K562 (cell line): ENCODE results near the gene NDUFS6. TPM values are rescaled to one million over a fixed set of nuclear protein-coding genes. Genes with fewer than 3 reads are reported as not detected.

Experiments
- ATAC-seq: fragments of 200-7000 bp; cut with Tn5 transposase; 3 replicates; pipeline ENCODE4 v1.9.1; 2020; ENCODE audit warnings: moderate library complexity
- BruUV-seq: library from RNA; stranded (reverse); fragments of 400-500 nt; replicated peaks from 2 replicates; lab custom pipeline; 2021; lab: Mats Ljungman, UMichigan
- CTCF ChIA-PET: fragments of 300-600 bp; formaldehyde crosslinking; extraction: SDS; loops from one replicate; lab custom pipeline; 2021; ENCODE audit warnings: low intra/inter-chr PET ratio; lab: Yijun Ruan, JAX
- POLR2A ChIA-PET: fragments of 300-600, 350-650 bp; sonication (Branson Sonifier 250); formaldehyde crosslinking; extraction: SDS; loops from one replicate; lab custom pipeline; 2021; ENCODE audit warnings: antibody characterized with exemption, inconsistent platforms; lab: Yijun Ruan, JAX
- DNase-seq, 4 experiments: peaks; one replicate each; pipeline versions ENCODE4 v3.0.0 to v3.0.0-alpha.2; 2011 to 2018; ENCODE audit warnings: low spot score in 3 of 4, mixed read lengths in 3 of 4; ENCODE audit errors: extremely low read depth in 1 of 4
- FAIRE-seq: peaks from 2 replicates; lab custom pipeline; 2011; peaks lifted over from hg19 to GRCh38; lab: Jason Lieb, UNC
- H2AFZ ChIP-seq: 2 replicates; pipeline ENCODE4 v1.6.0; 2011; ENCODE audit warnings: low read depth, low read length, control low read depth, inconsistent platforms
- H3K27ac ChIP-seq: fragments of 200-600 bp; 3 replicates; pipeline ENCODE4 v1.8.0; 2011; ENCODE audit warnings: low read depth, mild to moderate bottlenecking, control low read depth, inconsistent platforms, low read length, moderate library complexity, mixed read lengths; ENCODE audit errors: extremely low read depth
- H3K27me3 ChIP-seq, 2 experiments: fragments of 300-600 bp in 1 of 2; 2 replicates in 1 of 2; 3 replicates in 1 of 2; pipeline versions ENCODE4 v1.6.0 to v1.8.0; 2011; ENCODE audit warnings: inconsistent platforms in 2 of 2, low read length in 2 of 2, mild to moderate bottlenecking in 1 of 2, mixed read lengths in 1 of 2, moderate library complexity in 1 of 2; ENCODE audit not compliant: control insufficient read depth in 2 of 2, insufficient read depth in 2 of 2
- H3K36me3 ChIP-seq: fragments of 300-600 bp; 3 replicates; pipeline ENCODE4 v1.8.0; 2011; ENCODE audit warnings: mild to moderate bottlenecking, low read length, inconsistent platforms; ENCODE audit not compliant: control insufficient read depth, insufficient read depth
- H3K4me1 ChIP-seq, 2 experiments: fragments of 200-600 bp in 1 of 2; replicated peaks in 1 of 2; 2 replicates in 1 of 2; 3 replicates in 1 of 2; pipeline versions ENCODE4 v1.5.1 to v1.8.0; 2011; ENCODE audit warnings: inconsistent platforms in 2 of 2, low read length in 2 of 2, mild to moderate bottlenecking in 1 of 2, mixed read lengths in 1 of 2, moderate library complexity in 1 of 2; ENCODE audit not compliant: control insufficient read depth in 2 of 2, insufficient read depth in 2 of 2
- H3K4me2 ChIP-seq: 2 replicates; pipeline ENCODE4 v1.6.1; 2011; ENCODE audit warnings: low read length, control low read depth, inconsistent platforms, mixed read lengths; ENCODE audit not compliant: insufficient read depth
- H3K4me3 ChIP-seq: fragments of 200-600 bp; sonication (generic), shearing (Covaris generic); 2 replicates; pipeline ENCODE4 v1.5.1; 2016; ENCODE audit warnings: control low read depth, inconsistent platforms
- H3K79me2 ChIP-seq: fragments of 200-600 bp; 3 replicates; pipeline ENCODE4 v1.8.0; 2011; ENCODE audit warnings: low read length, inconsistent platforms; ENCODE audit not compliant: control insufficient read depth, insufficient read depth
- H3K9ac ChIP-seq, 2 experiments: 2 replicates each; pipeline versions ENCODE4 v1.6.0 to v1.6.1; 2011; ENCODE audit warnings: low read depth in 2 of 2, low read length in 2 of 2, control low read depth in 1 of 2, inconsistent platforms in 1 of 2, mild to moderate bottlenecking in 1 of 2, mixed read lengths in 1 of 2; ENCODE audit not compliant: insufficient read depth in 1 of 2
- H3K9me1 ChIP-seq: one replicate; pipeline ENCODE4 v1.6.0; 2011; ENCODE audit warnings: inconsistent platforms, mild to moderate bottlenecking, low read length, moderate library complexity; ENCODE audit not compliant: control insufficient read depth, insufficient read depth
- H3K9me3 ChIP-seq: replicated peaks from 2 replicates; pipeline ENCODE4 v1.5.1; 2011; ENCODE audit warnings: low read depth, low read length, inconsistent platforms; ENCODE audit not compliant: control insufficient read depth, insufficient read depth
- H4K20me1 ChIP-seq: replicated peaks from 2 replicates; pipeline ENCODE4 v1.6.1; 2011; ENCODE audit warnings: low read length, inconsistent platforms, mixed read lengths; ENCODE audit not compliant: control insufficient read depth, insufficient read depth
- CCAR2 ChIP-seq: fragments of 200-400 bp; formaldehyde crosslinking; IDR thresholded peaks from 2 replicates; pipeline ENCODE4 v1.6.1; 2017; ENCODE audit warnings: mild to moderate bottlenecking, low read depth, low read length
- CEBPG ChIP-seq, 3 experiments: fragments of 200-800 bp in 1 of 3; sonication (Bioruptor generic) in 1 of 3; sonication (generic) in 1 of 3; formaldehyde crosslinking in 1 of 3; IDR thresholded peaks in 2 of 3; conservative IDR thresholded peaks in 1 of 3; 2 replicates each; pipeline versions ENCODE4 v1.6.1 to v1.8.0; 2016 to 2022; ENCODE audit warnings: missing compliant biosample characterization in 2 of 3, missing genetic modification characterization in 2 of 3, mild to moderate bottlenecking in 1 of 3, missing genetic modification reagents in 1 of 3
- CHCHD3 ChIP-seq: fragments of 250-450 bp; sonication (Bioruptor Pico); IDR thresholded peaks from 2 replicates; pipeline ENCODE4 v2.1.2; 2022; ENCODE audit warnings: mild to moderate bottlenecking
- COPS2 ChIP-seq: fragments of 450-650 bp; conservative IDR thresholded peaks from 2 replicates; pipeline ENCODE4 v1.6.1; 2016; ENCODE audit warnings: mild to moderate bottlenecking, moderate library complexity
- FOXA3 ChIP-seq, 2 experiments: fragments of 450-650 bp in 1 of 2; sonication (generic) in 1 of 2; formaldehyde crosslinking; IDR thresholded peaks in 1 of 2; conservative IDR thresholded peaks in 1 of 2; 2 replicates each; pipeline versions ENCODE4 v1.4.0 to v1.8.0; 2020 to 2022; ENCODE audit warnings: mild to moderate bottlenecking in 2 of 2, missing genetic modification reagents in 1 of 2
- GATAD2B ChIP-seq: fragments of 450-650 bp; IDR thresholded peaks from 2 replicates; pipeline ENCODE4 v1.6.1; 2017; ENCODE audit warnings: mild to moderate bottlenecking, borderline replicate concordance
- HDAC8 ChIP-seq: fragments of 450-650 bp; IDR thresholded peaks from 2 replicates; pipeline ENCODE4 v1.6.1; 2016; ENCODE audit warnings: mild to moderate bottlenecking, missing genetic modification characterization, moderate library complexity, missing compliant biosample characterization
- NCOR1 ChIP-seq: fragments of 450-650 bp; IDR thresholded peaks from 2 replicates; pipeline ENCODE4 v1.6.1; 2016; ENCODE audit warnings: mild to moderate bottlenecking, moderate library complexity
- RCOR1 ChIP-seq, 2 experiments: IDR thresholded peaks; 2 replicates each; pipeline ENCODE4 v1.6.1; 2012; ENCODE audit warnings: low read depth in 2 of 2, low read length in 2 of 2, borderline replicate concordance in 1 of 2, improper control_type of control experiment in 1 of 2
- RFX1 ChIP-seq: fragments of 450-650 bp; IDR thresholded peaks from 2 replicates; pipeline ENCODE4 v1.6.1; 2016; ENCODE audit warnings: mild to moderate bottlenecking, moderate library complexity
- SAFB ChIP-seq: fragments of 200-400 bp; formaldehyde crosslinking; IDR thresholded peaks from 2 replicates; pipeline ENCODE4 v1.6.1; 2017; ENCODE audit warnings: low read depth, low read length, borderline replicate concordance
- SETDB1 ChIP-seq: IDR thresholded peaks from one replicate; pipeline ENCODE4 v1.6.1; 2012; ENCODE audit warnings: low read length, control low read depth, inconsistent platforms
- SIRT6 ChIP-seq: IDR thresholded peaks from one replicate; pipeline ENCODE4 v1.6.1; 2012; ENCODE audit warnings: low read depth, mild to moderate bottlenecking, control low read depth, inconsistent platforms, low read length, moderate library complexity
- ZNF324 ChIP-seq: fragments of 250-450 bp; sonication (Bioruptor Pico); IDR thresholded peaks from 2 replicates; pipeline ENCODE4 v1.4.0; 2020; ENCODE audit warnings: mild to moderate bottlenecking
- ZNF57 ChIP-seq: fragments of 450-650 bp; formaldehyde crosslinking; IDR thresholded peaks from 2 replicates; pipeline ENCODE4 v1.4.0; 2020; ENCODE audit warnings: mild to moderate bottlenecking, moderate library complexity
- WGBS: fragments of 100-300 bp; shearing (Covaris generic); methylation state at CpG from one replicate; pipeline ENCODE4 v1.1.6; 2016; ENCODE audit warnings: low coverage, mixed read lengths; ENCODE audit not compliant: insufficient coverage; ENCODE audit errors: missing lambda C conversion rate; 5-methylcytosine and 5-hydroxymethylcytosine counted together
- in situ Hi-C: fragments of 300-500 bp; cut with MboI; formaldehyde crosslinking; loops from 4 replicates; pipeline ENCODE4 v1.15.0; 2018; ENCODE audit warnings: inconsistent platforms, mixed read lengths
- intact Hi-C: fragments of 100-400 bp; cut with micrococcal nuclease; formaldehyde crosslinking; loops from 2 replicates; pipeline ENCODE4 v1.14.2; 2022
- polyA plus RNA-seq, 8 experiments: library from polyadenylated mRNA; depleted of rRNA in 4 of 8; stranded (reverse) in 5 of 8; unstranded in 3 of 8; fragments of >200 nt; fragmentation: Nextera tagmentation in 2 of 8; fragmentation: Illumina TruSeq in 1 of 8; extraction: Ambion mirVana in 2 of 8; extraction: Trizol in 1 of 8; gene quantifications; 2 replicates each; pipeline versions ENCODE4 v1.2.1 to v1.2.3, GENCODE V29; 2011 to 2014; ENCODE audit warnings: inconsistent platforms in 1 of 8, missing spikeins in 1 of 8
- total RNA-seq, 7 experiments: library from RNA; depleted of rRNA in 6 of 7; stranded (reverse); fragments of >200 nt in 6 of 7; fragmentation: Illumina TruSeq in 2 of 7; extraction: Trizol in 2 of 7; gene quantifications; 2 replicates each; pipeline versions ENCODE4 v1.2.1 to v1.2.3, GENCODE V29; 2011 to 2021; ENCODE audit warnings: low replicate concordance in 1 of 7
- TF ChIP-seq, protein P1 (sequence below): sonication (generic); formaldehyde crosslinking; IDR thresholded peaks from 2 replicates; pipeline ENCODE4 v1.8.0; 2023; ENCODE audit warnings: missing genetic modification reagents, mild to moderate bottlenecking, borderline replicate concordance

NDUFS6 gene
- total and polyA plus RNA-seq, 9 of the 15 experiments (the other 6 are each of a cell fraction or from before 2014, with no cell fraction given) = 36.1 to 291 (median 77.0) TPM

- TF ChIP-seq CCAR2 = no peak
- TF ChIP-seq CHCHD3 (CRISPR knock-in tag) = no peak
- no peak for TF ChIP-seq RCOR1 (IDR thresholded peaks at IDR 0.05; ENCODE audit: borderline replicate concordance in 1 of 2, low read depth in 2 of 2, low read length in 2 of 2)
- TF ChIP-seq SIRT6 = no peak
- no peak for TF ChIP-seq NCOR1
- TF ChIP-seq SAFB = no peak
- TF ChIP-seq RFX1 = no peak
- TF ChIP-seq COPS2 = no peak
- no peak for TF ChIP-seq GATAD2B
These were observed 46.5 kb upstream of the NDUFS6 start (continued) for GRCh38 chr5:1754531-1755220.

DNA sequence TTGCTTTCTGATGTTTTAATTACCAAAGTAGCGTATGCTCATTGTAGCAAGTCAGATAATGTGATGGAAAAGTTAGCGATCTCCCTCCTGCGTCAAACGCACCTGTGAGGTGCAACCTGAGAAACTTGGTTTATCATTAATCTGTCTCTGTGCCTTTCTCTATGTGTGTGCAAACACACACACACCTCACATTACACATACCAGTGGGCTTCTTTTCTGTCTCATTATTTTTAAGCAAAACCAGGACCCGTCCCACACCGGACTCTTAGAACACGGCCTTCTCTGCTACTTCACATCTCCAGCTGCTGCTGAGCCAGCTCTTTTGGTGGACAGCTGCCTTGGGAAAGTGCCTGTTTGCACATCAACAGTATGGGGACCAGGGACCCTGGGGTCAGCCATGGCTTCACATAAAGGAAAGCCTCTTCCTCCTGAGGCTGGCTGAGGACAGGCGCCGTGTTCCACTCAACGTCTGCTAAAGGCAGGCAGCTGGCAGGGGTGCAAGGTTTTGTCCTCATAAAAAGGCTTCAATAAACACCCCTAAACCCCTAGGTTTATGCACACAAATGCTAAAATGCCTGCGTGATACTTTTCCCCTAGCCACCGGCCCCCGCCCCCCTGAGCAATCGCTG, 45.8 kb upstream of the NDUFS6 start:
- 3% methylated on average over 14 of the region's 14 CpGs for WGBS
- Histone ChIP-seq H3K4me1 (no peaks in the 10 kb centered on the region), H3K9me1 (no peaks in the 10 kb centered on the region), H2AFZ (no peak overlapping the region), H3K27ac (no peak overlapping the region), H3K4me2 (no peak overlapping the region), H3K4me3 (no peak overlapping the region), H3K79me2 (no peaks in the 10 kb centered on the region), H3K36me3 (no peaks in the 10 kb centered on the region), H3K9me3 (peaks cover 3% of the 10 kb centered on the region; the same call in 1 of the 2 replicates), H3K27me3 (peaks cover 50 to 67% of the 10 kb centered on the region in 2 experiments), H4K20me1 (0 out of 2 replicates have a peak, but pooled peaks cover 4% of the 10 kb centered on the region), H3K9ac (no peak overlapping the region)
- ChIA-PET CTCF (no interaction called here), POLR2A (no interaction called here)
- in situ Hi-C loops (no loop called here), intact Hi-C loops (no loop called here)
- DNase-seq (no peak), FAIRE-seq (no peak), ATAC-seq (no peak)
- BruUV-seq = no TSS peak
- no peak for TF ChIP-seq CEBPG (CRISPR knock-in tag; IDR thresholded peaks at IDR 0.05)
- no peak for TF ChIP-seq CEBPG (tag; conservative IDR thresholded peaks at IDR 0.05 in 1 of 2, IDR thresholded peaks at IDR 0.05 in 1 of 2)
- TF ChIP-seq FOXA3 (CRISPR knock-in tag; conservative IDR thresholded peaks at IDR 0.05 in 1 of 2, IDR thresholded peaks at IDR 0.05 in 1 of 2) = no peak
- no peak for TF ChIP-seq ZNF57
- TF ChIP-seq SETDB1 = no peak
- TF ChIP-seq ZNF324 (CRISPR knock-in tag) = no peak
- TF ChIP-seq HDAC8 (tag) = no peak
- TF ChIP-seq, protein P1, sequence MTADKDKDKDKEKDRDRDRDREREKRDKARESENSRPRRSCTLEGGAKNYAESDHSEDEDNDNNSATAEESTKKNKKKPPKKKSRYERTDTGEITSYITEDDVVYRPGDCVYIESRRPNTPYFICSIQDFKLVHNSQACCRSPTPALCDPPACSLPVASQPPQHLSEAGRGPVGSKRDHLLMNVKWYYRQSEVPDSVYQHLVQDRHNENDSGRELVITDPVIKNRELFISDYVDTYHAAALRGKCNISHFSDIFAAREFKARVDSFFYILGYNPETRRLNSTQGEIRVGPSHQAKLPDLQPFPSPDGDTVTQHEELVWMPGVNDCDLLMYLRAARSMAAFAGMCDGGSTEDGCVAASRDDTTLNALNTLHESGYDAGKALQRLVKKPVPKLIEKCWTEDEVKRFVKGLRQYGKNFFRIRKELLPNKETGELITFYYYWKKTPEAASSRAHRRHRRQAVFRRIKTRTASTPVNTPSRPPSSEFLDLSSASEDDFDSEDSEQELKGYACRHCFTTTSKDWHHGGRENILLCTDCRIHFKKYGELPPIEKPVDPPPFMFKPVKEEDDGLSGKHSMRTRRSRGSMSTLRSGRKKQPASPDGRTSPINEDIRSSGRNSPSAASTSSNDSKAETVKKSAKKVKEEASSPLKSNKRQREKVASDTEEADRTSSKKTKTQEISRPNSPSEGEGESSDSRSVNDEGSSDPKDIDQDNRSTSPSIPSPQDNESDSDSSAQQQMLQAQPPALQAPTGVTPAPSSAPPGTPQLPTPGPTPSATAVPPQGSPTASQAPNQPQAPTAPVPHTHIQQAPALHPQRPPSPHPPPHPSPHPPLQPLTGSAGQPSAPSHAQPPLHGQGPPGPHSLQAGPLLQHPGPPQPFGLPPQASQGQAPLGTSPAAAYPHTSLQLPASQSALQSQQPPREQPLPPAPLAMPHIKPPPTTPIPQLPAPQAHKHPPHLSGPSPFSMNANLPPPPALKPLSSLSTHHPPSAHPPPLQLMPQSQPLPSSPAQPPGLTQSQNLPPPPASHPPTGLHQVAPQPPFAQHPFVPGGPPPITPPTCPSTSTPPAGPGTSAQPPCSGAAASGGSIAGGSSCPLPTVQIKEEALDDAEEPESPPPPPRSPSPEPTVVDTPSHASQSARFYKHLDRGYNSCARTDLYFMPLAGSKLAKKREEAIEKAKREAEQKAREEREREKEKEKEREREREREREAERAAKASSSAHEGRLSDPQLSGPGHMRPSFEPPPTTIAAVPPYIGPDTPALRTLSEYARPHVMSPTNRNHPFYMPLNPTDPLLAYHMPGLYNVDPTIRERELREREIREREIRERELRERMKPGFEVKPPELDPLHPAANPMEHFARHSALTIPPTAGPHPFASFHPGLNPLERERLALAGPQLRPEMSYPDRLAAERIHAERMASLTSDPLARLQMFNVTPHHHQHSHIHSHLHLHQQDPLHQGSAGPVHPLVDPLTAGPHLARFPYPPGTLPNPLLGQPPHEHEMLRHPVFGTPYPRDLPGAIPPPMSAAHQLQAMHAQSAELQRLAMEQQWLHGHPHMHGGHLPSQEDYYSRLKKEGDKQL (CRISPR knock-in tag) = no peak
